Endothelial cell of umbilical vein (primary cell): ENCODE results near the gene UAP1L1. TPM values are rescaled to one million over a fixed set of nuclear protein-coding genes. Genes with fewer than 3 reads are reported as not detected.

Experiments used
- BruUV-seq: library from RNA; stranded (reverse); fragments of 400-500 nt; replicated peaks from 2 replicates; lab custom pipeline; 2021; lab: Mats Ljungman, UMichigan
- CTCF ChIA-PET: fragments of 300-600, 350-600 bp; sonication (Branson Sonifier 250); formaldehyde crosslinking; loops from one replicate; lab custom pipeline; 2021; ENCODE audit warnings: antibody characterized with exemption, inconsistent platforms; lab: Charles Lee
- POLR2A ChIA-PET: fragments of 300-600, 350-600 bp; sonication (Branson Sonifier 250); formaldehyde crosslinking; loops from one replicate; lab custom pipeline; 2021; ENCODE audit warnings: antibody characterized with exemption, inconsistent platforms; lab: Charles Lee
- DNase-seq: peaks from one replicate; pipeline ENCODE4 v3.0.0-alpha.2; 2011; ENCODE audit warnings: low read depth, low spot score
- FAIRE-seq: peaks from 2 replicates; lab custom pipeline; 2011; peaks lifted over from hg19 to GRCh38; lab: Jason Lieb, UNC
- H2AFZ ChIP-seq: 2 replicates; pipeline ENCODE4 v1.6.0; 2012; ENCODE audit warnings: low read depth, low read length, control low read depth, inconsistent platforms
- H3K27ac ChIP-seq: 2 replicates; pipeline ENCODE4 v1.5.1; 2011; ENCODE audit warnings: low read depth, mild to moderate bottlenecking, control low read depth, low read length, moderate library complexity; ENCODE audit not compliant: insufficient read depth
- H3K27me3 ChIP-seq, 2 experiments: 2 replicates each; pipeline versions ENCODE4 v1.6.0 to v1.6.1; 2011; ENCODE audit warnings: low read length in 2 of 2, mixed read lengths in 1 of 2; ENCODE audit not compliant: control insufficient read depth in 2 of 2, insufficient read depth in 2 of 2
- H3K36me3 ChIP-seq, 2 experiments: 2 replicates in 1 of 2; 3 replicates in 1 of 2; pipeline ENCODE4 v1.5.1; 2011; ENCODE audit warnings: low read length in 2 of 2, mild to moderate bottlenecking in 1 of 2, moderate library complexity in 1 of 2; ENCODE audit not compliant: control insufficient read depth in 2 of 2, insufficient read depth in 2 of 2; ENCODE audit errors: extremely low read depth in 1 of 2
- H3K4me1 ChIP-seq: 3 replicates; pipeline ENCODE4 v1.5.1; 2011; ENCODE audit warnings: mild to moderate bottlenecking, low read length; ENCODE audit not compliant: control insufficient read depth, insufficient read depth; ENCODE audit errors: extremely low read depth
- H3K4me2 ChIP-seq: 2 replicates; pipeline ENCODE4 v1.6.1; 2011; ENCODE audit warnings: low read length, control low read depth, mixed read lengths; ENCODE audit not compliant: insufficient read depth
- H3K4me3 ChIP-seq, 3 experiments: fragments of 200-600 bp in 1 of 3; sonication (generic), shearing (Covaris generic) in 1 of 3; replicated peaks in 1 of 3; 2 replicates each; pipeline ENCODE4 v1.5.1; 2011 to 2016; ENCODE audit warnings: control low read depth in 3 of 3, low read length in 3 of 3, mild to moderate bottlenecking in 2 of 3, inconsistent platforms in 1 of 3, low read depth in 1 of 3, moderate library complexity in 1 of 3; ENCODE audit not compliant: insufficient read depth in 1 of 3
- H3K79me2 ChIP-seq: 2 replicates; pipeline ENCODE4 v1.6.0; 2012; ENCODE audit warnings: low read length, inconsistent platforms; ENCODE audit not compliant: control insufficient read depth, insufficient read depth
- H3K9ac ChIP-seq: replicated peaks from 2 replicates; pipeline ENCODE3; 2011; ENCODE audit warnings: low read length, control low read depth; ENCODE audit not compliant: insufficient read depth; ENCODE audit errors: extremely low read depth
- H3K9me1 ChIP-seq: replicated peaks from 3 replicates; pipeline ENCODE4 v1.6.0; 2011; ENCODE audit warnings: mild to moderate bottlenecking, low read length; ENCODE audit not compliant: control insufficient read depth, insufficient read depth; ENCODE audit errors: extremely low read depth
- H3K9me3 ChIP-seq: replicated peaks from 2 replicates; pipeline ENCODE4 v1.5.1; 2012; ENCODE audit warnings: low read length, inconsistent platforms; ENCODE audit not compliant: control insufficient read depth, insufficient read depth
- H4K20me1 ChIP-seq: replicated peaks from 2 replicates; pipeline ENCODE3; 2011; ENCODE audit warnings: mild to moderate bottlenecking, low read length; ENCODE audit not compliant: control insufficient read depth, insufficient read depth; ENCODE audit errors: extremely low read depth
- EZH2 ChIP-seq: IDR thresholded peaks from 2 replicates; pipeline ENCODE4 v1.6.1; 2012; ENCODE audit warnings: borderline replicate concordance, low read depth, mild to moderate bottlenecking, moderate library complexity, low read length, inconsistent platforms; ENCODE audit not compliant: severe bottlenecking
- FOS ChIP-seq: IDR thresholded peaks from 2 replicates; pipeline ENCODE4 v1.6.1; 2011; ENCODE audit warnings: mild to moderate bottlenecking, low read length, moderate library complexity, borderline replicate concordance; ENCODE audit not compliant: insufficient read depth
- GATA2 ChIP-seq: IDR thresholded peaks from 2 replicates; pipeline ENCODE4 v1.7.0; 2011; ENCODE audit warnings: low read depth, mild to moderate bottlenecking, moderate library complexity, mixed read lengths, low read length; ENCODE audit not compliant: insufficient read length, insufficient read depth
- JUN ChIP-seq: IDR thresholded peaks from 2 replicates; pipeline ENCODE4 v1.6.1; 2011; ENCODE audit warnings: borderline replicate concordance, low read depth; ENCODE audit not compliant: insufficient read length, insufficient read depth
- MYC ChIP-seq: IDR thresholded peaks from one replicate; pipeline ENCODE4 v1.6.1; 2011; ENCODE audit warnings: mild to moderate bottlenecking, low read depth, low read length
- POLR2A ChIP-seq: IDR thresholded peaks from 2 replicates; pipeline ENCODE4 v1.6.1; 2012; ENCODE audit warnings: low read depth, mild to moderate bottlenecking, control low read depth, low read length
- POLR2AphosphoS5 ChIP-seq: IDR thresholded peaks from 2 replicates; pipeline ENCODE4 v1.6.1; 2012; ENCODE audit warnings: low read depth, mild to moderate bottlenecking, control low read depth, low read length, moderate library complexity; ENCODE audit not compliant: insufficient read depth
- dilution Hi-C: fragments of 300-500 bp; cut with MboI; formaldehyde crosslinking; loops from one replicate; pipeline ENCODE4 v1.15.0; 2019; ENCODE audit warnings: low sequenced_read_pairs; ENCODE audit not compliant: extremely low pct_ligation_motif_present
- intact Hi-C: fragments of 100-400 bp; cut with micrococcal nuclease; formaldehyde crosslinking; loops from one replicate; pipeline ENCODE4 v1.10.0; 2022
- polyA plus RNA-seq, 4 experiments: library from polyadenylated mRNA; depleted of rRNA in 3 of 4; stranded (reverse) in 3 of 4; unstranded in 1 of 4; fragments of >200 nt; gene quantifications; 2 replicates each; pipeline versions ENCODE4 v1.2.1 to v1.2.3, GENCODE V29; 2011 to 2012; ENCODE audit warnings: missing spikeins in 1 of 4
- total RNA-seq: library from RNA; stranded (reverse); gene quantifications from 2 replicates; pipeline ENCODE4 v1.2.3, GENCODE V29; 2021
- TF ChIP-seq, protein P1 (sequence below): IDR thresholded peaks from 2 replicates; pipeline ENCODE4 v1.6.1; 2011; ENCODE audit not compliant: insufficient read depth, insufficient read length
- TF ChIP-seq, protein P2 (sequence below), 2 donors: IDR thresholded peaks; 1 replicate in 1 of 2; 2 replicates in 1 of 2; pipeline ENCODE4 v1.5.1; 2011; ENCODE audit warnings: low read length in 2 of 2, mild to moderate bottlenecking in 2 of 2, moderate library complexity in 2 of 2, control low read depth in 1 of 2, inconsistent platforms in 1 of 2, low read depth in 1 of 2; ENCODE audit not compliant: insufficient read depth in 1 of 2; ENCODE audit errors: extremely low read depth in 1 of 2

The UAP1L1 gene
- total and polyA plus RNA-seq, 2 donors (not counting 3 experiments of a cell fraction or from before 2014, with no cell fraction given), result 26.0 to 41.7 TPM

DNA sequence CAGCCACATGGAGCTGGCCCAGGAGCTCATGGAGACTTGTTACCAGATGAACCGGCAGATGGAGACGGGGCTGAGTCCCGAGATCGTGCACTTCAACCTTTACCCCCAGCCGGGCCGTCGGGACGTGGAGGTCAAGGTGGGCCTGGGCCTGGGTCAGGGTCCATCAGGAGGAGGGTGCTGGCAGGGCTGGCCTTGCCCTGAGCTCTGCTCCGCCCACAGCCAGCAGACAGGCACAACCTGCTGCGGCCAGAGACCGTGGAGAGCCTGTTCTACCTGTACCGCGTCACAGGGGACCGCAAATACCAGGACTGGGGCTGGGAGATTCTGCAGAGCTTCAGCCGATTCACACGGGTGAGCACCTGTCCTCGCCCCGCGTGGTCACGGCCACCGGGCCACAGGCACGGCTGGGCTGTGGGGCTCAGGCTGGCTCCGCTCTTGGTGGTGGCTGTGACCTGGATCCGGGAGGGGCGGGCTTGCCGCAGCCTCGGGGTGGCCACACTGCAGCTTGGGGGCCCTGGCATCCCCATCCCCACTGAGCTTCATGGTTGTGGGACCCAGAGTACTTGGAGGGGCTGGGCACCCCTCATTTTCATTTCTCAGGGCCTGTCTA, 30.1 kb downstream of the UAP1L1 start:
- FAIRE-seq (no peak), DNase-seq (no peak)
- Histone ChIP-seq H3K4me2 (no peak overlapping the region), H3K27ac (no peak overlapping the region), H3K9me3 (no peaks in the 10 kb centered on the region), H3K36me3 (peaks cover 0 to 56% of the 10 kb centered on the region in 2 experiments), H4K20me1 (no peaks in the 10 kb centered on the region), H3K4me3 (no peak overlapping the region), H2AFZ (no peak overlapping the region), H3K79me2 (no peaks in the 10 kb centered on the region), H3K27me3 (no peaks in the 10 kb centered on the region), H3K4me1 (no peaks in the 10 kb centered on the region), H3K9ac (no peak overlapping the region), H3K9me1 (no peaks in the 10 kb centered on the region)
- CTCF ChIA-PET, result interaction anchor here (1.1 to 1.7 kb wide), 2 partner anchors 19 to 129 kb away, joined by 3 to 5 read pairs; no protein-coding TSS in a partner anchor
- dilution Hi-C loops, result no loop called here
- TF ChIP-seq JUN (no peak), EZH2 (no peak), FOS (no peak), MYC (no peak), GATA2 (no peak), POLR2A (no peak), POLR2AphosphoS5 (no peak)
- TF ChIP-seq, protein P1, sequence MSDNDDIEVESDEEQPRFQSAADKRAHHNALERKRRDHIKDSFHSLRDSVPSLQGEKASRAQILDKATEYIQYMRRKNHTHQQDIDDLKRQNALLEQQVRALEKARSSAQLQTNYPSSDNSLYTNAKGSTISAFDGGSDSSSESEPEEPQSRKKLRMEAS, result no peak
- TF ChIP-seq, protein P2, sequence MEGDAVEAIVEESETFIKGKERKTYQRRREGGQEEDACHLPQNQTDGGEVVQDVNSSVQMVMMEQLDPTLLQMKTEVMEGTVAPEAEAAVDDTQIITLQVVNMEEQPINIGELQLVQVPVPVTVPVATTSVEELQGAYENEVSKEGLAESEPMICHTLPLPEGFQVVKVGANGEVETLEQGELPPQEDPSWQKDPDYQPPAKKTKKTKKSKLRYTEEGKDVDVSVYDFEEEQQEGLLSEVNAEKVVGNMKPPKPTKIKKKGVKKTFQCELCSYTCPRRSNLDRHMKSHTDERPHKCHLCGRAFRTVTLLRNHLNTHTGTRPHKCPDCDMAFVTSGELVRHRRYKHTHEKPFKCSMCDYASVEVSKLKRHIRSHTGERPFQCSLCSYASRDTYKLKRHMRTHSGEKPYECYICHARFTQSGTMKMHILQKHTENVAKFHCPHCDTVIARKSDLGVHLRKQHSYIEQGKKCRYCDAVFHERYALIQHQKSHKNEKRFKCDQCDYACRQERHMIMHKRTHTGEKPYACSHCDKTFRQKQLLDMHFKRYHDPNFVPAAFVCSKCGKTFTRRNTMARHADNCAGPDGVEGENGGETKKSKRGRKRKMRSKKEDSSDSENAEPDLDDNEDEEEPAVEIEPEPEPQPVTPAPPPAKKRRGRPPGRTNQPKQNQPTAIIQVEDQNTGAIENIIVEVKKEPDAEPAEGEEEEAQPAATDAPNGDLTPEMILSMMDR (IDR thresholded peaks at IDR 0.05; ENCODE audit: extremely low read depth in 1 of 2, insufficient read depth in 1 of 2, low read depth in 1 of 2, low read length in 2 of 2), result no peak
- POLR2A ChIA-PET, result no interaction called here
- intact Hi-C loops, result no loop called here
- BruUV-seq, result no TSS peak
